Fibroblast of lung (primary cell): ENCODE results near the gene UQCR11. TPM values are rescaled to one million over a fixed set of nuclear protein-coding genes. Genes with fewer than 3 reads are reported as not detected.

Experiments
- DNase-seq, 2 donors: peaks; one replicate each; pipeline versions ENCODE4 v3.0.0 to v3.0.0-alpha.2; 2010; ENCODE audit warnings: low read depth in 2 of 2
- H2AFZ ChIP-seq: 2 replicates; pipeline ENCODE4 v1.5.1; 2012; ENCODE audit warnings: low read length, control low read depth, inconsistent platforms
- H3K27ac ChIP-seq: 2 replicates; pipeline ENCODE4 v1.5.1; 2011; ENCODE audit warnings: low read length, control low read depth; ENCODE audit not compliant: insufficient read depth
- H3K27me3 ChIP-seq: 2 replicates; pipeline ENCODE4 v1.5.1; 2011; ENCODE audit warnings: mild to moderate bottlenecking, low read length; ENCODE audit not compliant: control insufficient read depth, insufficient read depth
- H3K36me3 ChIP-seq: 2 replicates; pipeline ENCODE4 v1.5.1; 2011; ENCODE audit warnings: low read length; ENCODE audit not compliant: control insufficient read depth, insufficient read depth
- H3K4me1 ChIP-seq: 2 replicates; pipeline ENCODE4 v1.5.1; 2011; ENCODE audit warnings: low read length; ENCODE audit not compliant: control insufficient read depth, insufficient read depth; ENCODE audit errors: extremely low read depth
- H3K4me2 ChIP-seq: 2 replicates; pipeline ENCODE4 v1.5.1; 2011; ENCODE audit warnings: low read length, control low read depth; ENCODE audit not compliant: insufficient read depth; ENCODE audit errors: extremely low read depth
- H3K4me3 ChIP-seq, 4 experiments: fragments of 200-600 bp in 1 of 4; sonication (generic) in 1 of 4; replicated peaks in 1 of 4; 2 replicates each; pipeline ENCODE4 v1.5.1; 2011 to 2016; ENCODE audit warnings: low read length in 4 of 4, low read depth in 3 of 4, mild to moderate bottlenecking in 3 of 4, control low read depth in 2 of 4, inconsistent platforms in 1 of 4, mixed read lengths in 1 of 4; ENCODE audit not compliant: insufficient read depth in 1 of 4; ENCODE audit errors: control extremely low read depth in 1 of 4
- H3K79me2 ChIP-seq: 2 replicates; pipeline ENCODE4 v1.5.1; 2012; ENCODE audit warnings: mild to moderate bottlenecking, low read length, inconsistent platforms; ENCODE audit not compliant: control insufficient read depth, insufficient read depth
- H3K9ac ChIP-seq: 2 replicates; pipeline ENCODE4 v1.5.1; 2011; ENCODE audit warnings: mild to moderate bottlenecking, low read length, control low read depth; ENCODE audit not compliant: insufficient read depth
- H3K9me3 ChIP-seq: 2 replicates; pipeline ENCODE4 v1.5.1; 2012; ENCODE audit warnings: low read depth, low read length; ENCODE audit not compliant: control insufficient read depth, insufficient read depth
- H4K20me1 ChIP-seq: 2 replicates; pipeline ENCODE4 v1.5.1; 2011; ENCODE audit warnings: low read length; ENCODE audit not compliant: control insufficient read depth, insufficient read depth; ENCODE audit errors: extremely low read depth
- EZH2 ChIP-seq: IDR thresholded peaks from 2 replicates; pipeline ENCODE4 v1.5.1; 2012; ENCODE audit warnings: low read length, control low read depth, mild to moderate bottlenecking; ENCODE audit errors: missing control alignments
- polyA plus RNA-seq, 2 donors: library from polyadenylated mRNA; depleted of rRNA in 1 of 2; stranded (reverse) in 1 of 2; unstranded in 1 of 2; fragments of >200 nt; gene quantifications; 2 replicates each; pipeline ENCODE4 v1.2.1, GENCODE V29; 2011 to 2012; ENCODE audit warnings: missing spikeins in 1 of 2
- total RNA-seq: library from RNA; depleted of rRNA; stranded (reverse); fragments of >200 nt; gene quantifications from 2 replicates; pipeline ENCODE4 v1.2.1, GENCODE V29; 2014
- TF ChIP-seq, protein P1 (sequence below), 2 donors: IDR thresholded peaks in 1 of 2; conservative IDR thresholded peaks in 1 of 2; 1 replicate in 1 of 2; 2 replicates in 1 of 2; pipeline ENCODE4 v1.5.1; 2011 to 2012; ENCODE audit warnings: low read length in 2 of 2, control low read depth in 1 of 2, inconsistent platforms in 1 of 2, low read depth in 1 of 2, mild to moderate bottlenecking in 1 of 2

UQCR11 gene
- total and polyA plus RNA-seq, 2 donors (not counting 1 experiment from before 2014, with no cell fraction given), result 89.2 to 101 TPM

DNA sequence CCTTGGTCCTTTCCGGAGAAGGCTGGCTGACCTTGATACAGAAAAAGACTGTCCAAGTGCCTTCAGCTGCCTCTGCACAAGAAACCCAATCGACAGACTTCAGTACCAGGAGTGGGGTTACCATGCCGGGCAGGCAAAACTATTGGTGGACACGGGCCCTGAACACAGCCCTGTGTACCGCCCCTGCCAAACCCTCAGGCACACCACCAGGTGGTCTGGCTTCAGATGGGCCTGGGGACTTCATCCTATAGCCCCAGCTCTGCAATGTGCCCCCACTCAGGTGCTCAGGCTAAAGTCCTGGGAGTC lies 29.6 kb upstream of the UQCR11 start:
- Histone ChIP-seq H3K9ac (no peak overlapping the region), H3K36me3 (peaks cover 20% of the 10 kb centered on the region), H2AFZ (no peak overlapping the region), H3K9me3 (no peaks in the 10 kb centered on the region), H3K27ac (no peak overlapping the region), H3K27me3 (no peaks in the 10 kb centered on the region), H3K4me1 (no peaks in the 10 kb centered on the region), H3K4me3 (no peak overlapping the region), H3K79me2 (peaks cover 16% of the 10 kb centered on the region), H3K4me2 (no peak overlapping the region), H4K20me1 (no peaks in the 10 kb centered on the region)
- no peak for TF ChIP-seq EZH2
- DNase-seq, result no peak

DNA sequence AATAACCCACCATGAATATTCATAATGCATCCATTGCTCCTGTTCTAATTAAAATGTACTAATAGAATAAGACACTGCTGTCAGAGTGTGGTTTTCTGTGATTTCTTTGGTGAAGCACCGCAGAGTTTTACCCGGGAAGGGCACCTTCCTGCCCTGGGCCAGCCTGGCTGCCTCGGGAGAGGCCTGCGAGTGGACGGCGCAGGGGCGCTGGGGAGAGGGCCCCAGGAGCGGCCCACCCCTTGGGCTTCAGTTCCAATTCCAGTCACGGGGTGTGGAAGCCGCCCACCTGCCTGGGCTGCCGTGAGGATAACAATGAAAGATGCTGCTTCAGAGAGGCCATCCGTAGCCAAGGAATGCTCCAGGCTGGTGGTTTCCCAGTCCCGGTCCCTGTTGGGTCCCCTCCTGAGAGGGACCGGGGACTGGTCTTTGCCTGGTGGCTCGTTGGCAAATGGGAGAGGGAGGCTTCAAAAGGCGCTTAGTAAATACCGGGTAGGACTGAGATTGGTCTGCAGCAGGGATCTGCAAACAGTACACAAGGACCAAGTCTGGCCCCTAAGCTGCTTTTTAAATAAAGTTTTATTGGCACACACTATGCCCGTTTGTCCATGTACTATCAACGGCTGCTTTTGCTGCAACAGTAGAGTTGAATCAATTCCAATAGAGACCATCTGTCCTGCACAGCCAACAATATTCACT lies 29.1 kb upstream of the UQCR11 start:
- no peak overlapping the region for H3K4me2 ChIP-seq
- H3K79me2 ChIP-seq, result peaks cover 15% of the 10 kb centered on the region
- H3K27me3 ChIP-seq, result no peaks in the 10 kb centered on the region
- no peaks in the 10 kb centered on the region for H4K20me1 ChIP-seq
- H3K36me3 ChIP-seq, result peaks cover 19% of the 10 kb centered on the region
- DNase-seq, result no peak
- H2AFZ ChIP-seq, result no peak overlapping the region
- H3K4me3 ChIP-seq, result no peak overlapping the region
- H3K27ac ChIP-seq, result no peak overlapping the region
- TF ChIP-seq, protein P1, sequence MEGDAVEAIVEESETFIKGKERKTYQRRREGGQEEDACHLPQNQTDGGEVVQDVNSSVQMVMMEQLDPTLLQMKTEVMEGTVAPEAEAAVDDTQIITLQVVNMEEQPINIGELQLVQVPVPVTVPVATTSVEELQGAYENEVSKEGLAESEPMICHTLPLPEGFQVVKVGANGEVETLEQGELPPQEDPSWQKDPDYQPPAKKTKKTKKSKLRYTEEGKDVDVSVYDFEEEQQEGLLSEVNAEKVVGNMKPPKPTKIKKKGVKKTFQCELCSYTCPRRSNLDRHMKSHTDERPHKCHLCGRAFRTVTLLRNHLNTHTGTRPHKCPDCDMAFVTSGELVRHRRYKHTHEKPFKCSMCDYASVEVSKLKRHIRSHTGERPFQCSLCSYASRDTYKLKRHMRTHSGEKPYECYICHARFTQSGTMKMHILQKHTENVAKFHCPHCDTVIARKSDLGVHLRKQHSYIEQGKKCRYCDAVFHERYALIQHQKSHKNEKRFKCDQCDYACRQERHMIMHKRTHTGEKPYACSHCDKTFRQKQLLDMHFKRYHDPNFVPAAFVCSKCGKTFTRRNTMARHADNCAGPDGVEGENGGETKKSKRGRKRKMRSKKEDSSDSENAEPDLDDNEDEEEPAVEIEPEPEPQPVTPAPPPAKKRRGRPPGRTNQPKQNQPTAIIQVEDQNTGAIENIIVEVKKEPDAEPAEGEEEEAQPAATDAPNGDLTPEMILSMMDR (conservative IDR thresholded peaks at IDR 0.05 in 1 of 2, IDR thresholded peaks at IDR 0.05 in 1 of 2; ENCODE audit: low read depth in 1 of 2, low read length in 2 of 2), result no peak
- no peak for TF ChIP-seq EZH2
- no peaks in the 10 kb centered on the region for H3K4me1 ChIP-seq
- no peak overlapping the region for H3K9ac ChIP-seq
- H3K9me3 ChIP-seq, result no peaks in the 10 kb centered on the region

DNA sequence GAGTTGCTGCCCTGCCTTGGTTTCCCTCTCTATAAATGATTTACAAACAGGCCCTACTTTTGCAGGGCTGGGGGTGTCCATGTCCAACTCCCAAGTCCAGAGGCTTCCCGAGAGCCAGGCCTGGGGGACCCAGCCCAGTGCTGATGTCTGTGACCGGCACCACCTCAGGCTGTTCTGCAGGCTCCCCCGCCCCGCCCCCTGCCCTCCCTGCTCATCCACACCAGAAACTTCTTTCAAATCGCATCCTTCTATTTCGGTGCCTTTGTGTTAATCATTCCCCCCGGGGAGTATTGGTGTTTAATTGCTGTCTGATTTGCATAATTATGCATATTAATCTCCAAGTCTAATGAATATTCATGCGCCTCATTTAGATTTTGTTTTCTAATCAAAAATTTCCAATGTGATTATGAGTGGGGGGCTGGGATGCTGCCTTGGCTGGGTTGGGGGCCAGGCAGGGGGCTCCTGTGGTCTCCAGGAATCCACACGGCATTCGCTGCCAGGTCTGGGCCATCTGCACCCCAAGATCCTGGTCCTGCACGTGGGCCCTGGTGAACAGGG lies 28.1 kb upstream of the UQCR11 start:
- no peaks in the 10 kb centered on the region for H3K27me3 ChIP-seq
- TF ChIP-seq, protein P1 (conservative IDR thresholded peaks at IDR 0.05 in 1 of 2, IDR thresholded peaks at IDR 0.05 in 1 of 2; ENCODE audit: low read depth in 1 of 2, low read length in 2 of 2), result no peak
- TF ChIP-seq EZH2, result no peak
- H3K79me2 ChIP-seq, result peaks cover 8% of the 10 kb centered on the region
- no peak for DNase-seq
- no peaks in the 10 kb centered on the region for H3K4me1 ChIP-seq
- no peak overlapping the region for H3K4me3 ChIP-seq
- no peaks in the 10 kb centered on the region for H4K20me1 ChIP-seq
- no peak overlapping the region for H3K9ac ChIP-seq
- H3K36me3 ChIP-seq, result peaks cover 13% of the 10 kb centered on the region
- no peak overlapping the region for H3K4me2 ChIP-seq
- no peak overlapping the region for H2AFZ ChIP-seq
- no peaks in the 10 kb centered on the region for H3K9me3 ChIP-seq
- no peak overlapping the region for H3K27ac ChIP-seq
